IPS-11a (cell line): ENCODE data around the gene BDH2.

ENCODE experiments used
- H3K4me3 ChIP-seq: one replicate; pipeline ENCODE4 v1.5.1; 2013; ENCODE audit warnings: low read depth, low read length, control low read depth

BDH2 gene

DNA sequence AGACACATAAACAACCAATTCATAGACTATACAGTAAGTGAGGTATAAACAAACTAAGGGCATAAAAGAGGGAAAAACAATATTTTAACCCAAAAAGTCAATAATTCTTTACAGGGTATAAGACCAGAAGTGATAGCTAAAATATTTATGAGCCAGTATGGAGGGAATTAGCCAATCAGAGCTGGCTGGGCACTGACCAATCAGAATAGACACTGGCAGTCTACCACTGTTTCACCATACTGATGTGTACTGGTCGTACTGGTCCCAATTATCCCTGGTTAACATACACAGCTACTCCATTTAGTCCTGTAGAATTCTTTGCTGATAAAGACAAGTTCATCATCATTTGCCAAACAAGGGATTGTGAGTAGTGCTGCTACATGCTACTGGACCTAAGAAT lies 70.3 kb downstream of the BDH2 start:
- H3K4me3 ChIP-seq: no peak overlapping the region
